Measurements from ENCODE around the gene PCMTD2. TPM values are rescaled to one million over a fixed set of nuclear protein-coding genes. Genes with fewer than 3 reads are reported as not detected.

Gene PCMTD2
- polyA plus RNA-seq, 2 of the 4 experiments (the other 2 are of a cell fraction) = 19.9 to 41.8 TPM

DNA sequence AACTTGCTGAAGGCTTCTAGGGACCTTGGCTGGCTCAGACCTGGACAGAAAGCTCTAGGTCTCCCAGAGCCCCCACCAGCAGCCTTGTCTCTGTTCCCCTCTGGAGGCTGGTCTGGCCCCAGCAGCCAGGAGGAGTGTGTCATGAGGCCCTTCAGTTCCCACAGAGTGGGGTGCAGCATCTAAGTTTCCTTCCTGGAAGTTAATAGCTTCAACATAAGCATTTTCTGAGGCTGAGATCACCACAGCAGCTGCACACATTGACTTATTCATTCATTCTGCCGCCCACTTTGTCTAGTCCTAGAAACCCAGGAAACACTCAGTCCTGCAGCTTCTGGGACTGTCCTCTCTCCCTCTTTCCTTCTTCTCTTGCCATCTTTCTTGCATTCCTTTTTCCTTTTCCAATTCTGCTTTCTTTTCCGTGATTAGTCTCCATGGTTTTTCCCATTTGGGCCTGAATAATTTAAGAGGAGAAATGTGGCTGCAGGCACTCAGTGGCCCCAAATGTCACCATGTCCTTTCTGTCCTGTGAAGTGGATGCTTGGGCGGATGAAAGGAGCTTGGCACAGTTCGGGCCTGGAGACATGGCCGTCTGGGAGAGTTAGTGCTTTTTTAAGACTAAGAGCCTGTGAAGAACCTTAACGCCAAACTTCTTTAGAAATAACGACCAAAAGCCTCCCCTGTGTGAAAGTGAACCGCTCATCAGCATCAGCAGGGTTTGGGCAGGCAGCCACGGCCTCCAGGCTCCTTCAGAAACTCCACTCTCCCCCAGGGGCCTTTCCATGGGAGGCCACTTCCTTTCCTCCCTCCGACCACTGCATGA is 31.0 kb upstream of the PCMTD2 start:
- no peak for DNase-seq (ENCODE audit: low read depth in 1 of 2, low spot score in 1 of 2)
- ChIA-PET POLR2A (no interaction called here), CTCF (interaction anchor here (0.9 to 1.6 kb wide), 4 partner anchors 10 to 167 kb away, joined by 3 to 5 read pairs (median 4); no protein-coding TSS in a partner anchor)
- no peak for FAIRE-seq
- WGBS (ENCODE audit: missing lambda C conversion rate) = 51% methylated on average over 10 of the region's 10 CpGs
- Histone ChIP-seq H3K4me3 (no peak overlapping the region), H3K27ac (no peak overlapping the region), H3K9me3 (no peaks in the 10 kb centered on the region), H3K4me2 (no peak overlapping the region), H3K4me1 (no peaks in the 10 kb centered on the region)
- TF ChIP-seq POLR2A (IDR thresholded peaks at IDR 0.05; ENCODE audit: low read length) (no peak), HOXB5 (CRISPR knock-in tag; IDR thresholded peaks at IDR 0.05) (no peak), MYC (IDR thresholded peaks at IDR 0.05; ENCODE audit: borderline replicate concordance, low read length) (no peak), GATA3 (IDR thresholded peaks at IDR 0.05; ENCODE audit: borderline replicate concordance) (no peak)
- TF ChIP-seq, protein P1, sequence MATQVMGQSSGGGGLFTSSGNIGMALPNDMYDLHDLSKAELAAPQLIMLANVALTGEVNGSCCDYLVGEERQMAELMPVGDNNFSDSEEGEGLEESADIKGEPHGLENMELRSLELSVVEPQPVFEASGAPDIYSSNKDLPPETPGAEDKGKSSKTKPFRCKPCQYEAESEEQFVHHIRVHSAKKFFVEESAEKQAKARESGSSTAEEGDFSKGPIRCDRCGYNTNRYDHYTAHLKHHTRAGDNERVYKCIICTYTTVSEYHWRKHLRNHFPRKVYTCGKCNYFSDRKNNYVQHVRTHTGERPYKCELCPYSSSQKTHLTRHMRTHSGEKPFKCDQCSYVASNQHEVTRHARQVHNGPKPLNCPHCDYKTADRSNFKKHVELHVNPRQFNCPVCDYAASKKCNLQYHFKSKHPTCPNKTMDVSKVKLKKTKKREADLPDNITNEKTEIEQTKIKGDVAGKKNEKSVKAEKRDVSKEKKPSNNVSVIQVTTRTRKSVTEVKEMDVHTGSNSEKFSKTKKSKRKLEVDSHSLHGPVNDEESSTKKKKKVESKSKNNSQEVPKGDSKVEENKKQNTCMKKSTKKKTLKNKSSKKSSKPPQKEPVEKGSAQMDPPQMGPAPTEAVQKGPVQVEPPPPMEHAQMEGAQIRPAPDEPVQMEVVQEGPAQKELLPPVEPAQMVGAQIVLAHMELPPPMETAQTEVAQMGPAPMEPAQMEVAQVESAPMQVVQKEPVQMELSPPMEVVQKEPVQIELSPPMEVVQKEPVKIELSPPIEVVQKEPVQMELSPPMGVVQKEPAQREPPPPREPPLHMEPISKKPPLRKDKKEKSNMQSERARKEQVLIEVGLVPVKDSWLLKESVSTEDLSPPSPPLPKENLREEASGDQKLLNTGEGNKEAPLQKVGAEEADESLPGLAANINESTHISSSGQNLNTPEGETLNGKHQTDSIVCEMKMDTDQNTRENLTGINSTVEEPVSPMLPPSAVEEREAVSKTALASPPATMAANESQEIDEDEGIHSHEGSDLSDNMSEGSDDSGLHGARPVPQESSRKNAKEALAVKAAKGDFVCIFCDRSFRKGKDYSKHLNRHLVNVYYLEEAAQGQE (IDR thresholded peaks at IDR 0.05) = no peak
- ATAC-seq = no peak

DNA sequence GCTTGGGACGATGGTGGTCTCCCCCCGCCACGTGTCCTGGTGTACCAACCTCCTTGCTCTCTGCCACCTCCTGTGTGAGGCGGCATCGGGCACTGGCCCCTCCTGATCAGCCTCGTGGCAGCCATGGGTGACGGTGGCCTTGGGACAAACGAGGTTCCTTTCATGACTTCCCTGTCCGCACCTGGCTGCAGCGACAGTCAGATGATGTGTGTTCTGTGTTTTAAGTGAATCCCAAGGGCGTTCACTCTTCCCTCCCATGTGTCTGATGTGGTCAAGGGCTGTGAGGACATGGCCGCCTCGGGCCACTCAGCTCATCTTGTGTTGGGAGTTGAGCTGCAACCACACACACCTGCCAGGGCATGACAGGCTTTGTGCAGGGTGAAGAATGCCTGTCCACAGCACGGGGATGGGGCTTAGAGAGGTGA is 30.4 kb upstream of the PCMTD2 start:
- Histone ChIP-seq H3K4me1 (no peaks in the 10 kb centered on the region), H3K4me3 (no peak overlapping the region), H3K9me3 (no peaks in the 10 kb centered on the region), H3K4me2 (no peak overlapping the region), H3K27ac (no peak overlapping the region)
- TF ChIP-seq CHD2 (IDR thresholded peaks at IDR 0.05; ENCODE audit: low read length, partially characterized antibody) (no peak), ESRRA (IDR thresholded peaks at IDR 0.05; ENCODE audit: borderline replicate concordance, low read length) (no peak), EP300 (IDR thresholded peaks at IDR 0.05) (no peak), NPAS2 (CRISPR knock-in tag; IDR thresholded peaks at IDR 0.05; ENCODE audit: borderline replicate concordance) (no peak)
- TF ChIP-seq, protein P2, sequence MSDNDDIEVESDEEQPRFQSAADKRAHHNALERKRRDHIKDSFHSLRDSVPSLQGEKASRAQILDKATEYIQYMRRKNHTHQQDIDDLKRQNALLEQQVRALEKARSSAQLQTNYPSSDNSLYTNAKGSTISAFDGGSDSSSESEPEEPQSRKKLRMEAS (IDR thresholded peaks at IDR 0.05) = no peak
- no peak for ATAC-seq
- ChIA-PET CTCF (interaction anchor here (0.9 to 1.4 kb wide), 2 partner anchors 9 to 12 kb away, joined by 3 to 5 read pairs; no protein-coding TSS in a partner anchor), POLR2A (no interaction called here)
- no peak for DNase-seq (ENCODE audit: low read depth in 1 of 2, low spot score in 1 of 2)
- FAIRE-seq = no peak
- WGBS (ENCODE audit: missing lambda C conversion rate) = 64% methylated on average over 13 of the region's 14 CpGs

DNA sequence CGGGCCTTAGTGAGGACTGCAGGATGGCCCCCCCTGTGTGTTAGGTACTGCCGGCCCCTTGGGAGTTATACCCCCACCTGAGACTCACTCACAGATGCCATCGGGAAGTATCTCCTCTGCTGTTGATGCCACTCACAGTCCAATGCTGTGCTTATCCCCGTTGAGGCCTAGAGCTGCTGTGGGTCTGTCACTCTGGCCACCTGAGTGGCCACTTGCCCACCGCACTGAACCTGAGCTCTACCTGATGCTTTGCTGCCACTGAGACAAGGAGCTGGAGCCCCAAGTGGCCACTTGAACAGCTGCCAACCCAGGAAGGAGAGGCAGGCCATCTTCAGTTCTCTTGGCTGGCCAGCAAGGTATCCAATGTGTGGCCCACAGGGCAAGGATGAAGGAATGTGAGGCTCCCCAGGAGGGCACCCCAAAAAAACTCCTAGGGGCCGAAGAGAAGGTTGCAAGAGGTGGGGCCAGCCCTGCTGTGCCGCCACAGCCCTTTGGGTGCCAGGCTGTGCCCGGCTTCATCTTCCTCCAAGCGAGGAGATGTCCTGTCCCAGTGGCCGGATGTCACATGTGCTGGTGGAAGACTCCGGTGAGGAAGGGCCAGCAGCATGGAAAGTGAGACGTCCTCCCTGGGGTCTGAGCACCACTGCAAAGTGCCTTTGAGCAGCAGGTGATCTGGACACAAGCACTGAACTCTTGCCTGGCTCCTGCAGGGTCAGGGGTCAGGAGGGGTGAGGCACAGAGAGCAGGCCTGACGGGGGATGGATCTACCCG is 29.5 kb upstream of the PCMTD2 start:
- POLR2A ChIA-PET = no interaction called here

More for the DNA sequence above, 29.5 kb upstream of the PCMTD2 start:
- no peak overlapping the region for H3K27ac ChIP-seq
- WGBS (ENCODE audit: missing lambda C conversion rate) = 79% methylated on average over 11 of the region's 14 CpGs
- CTCF ChIA-PET = interaction anchor here (0.9 to 1.5 kb wide), 3 partner anchors 9 to 15 kb away, joined by 3 to 5 read pairs (median 3); no protein-coding TSS in a partner anchor
- DNase-seq (ENCODE audit: low read depth in 1 of 2, low spot score in 1 of 2) = no peak
- TF ChIP-seq NFE2L2 (conservative IDR thresholded peaks at IDR 0.05; ENCODE audit: low read length) = no peak
- no peak for TF ChIP-seq RNF2 (IDR thresholded peaks at IDR 0.05; ENCODE audit: borderline replicate concordance, low read depth)
- TF ChIP-seq SMC3 (IDR thresholded peaks at IDR 0.05) = no peak
- TF ChIP-seq, protein P1 (IDR thresholded peaks at IDR 0.05) = no peak
- TF ChIP-seq MYC (IDR thresholded peaks at IDR 0.05; ENCODE audit: borderline replicate concordance, low read length) = no peak
- TF ChIP-seq, protein P3, sequence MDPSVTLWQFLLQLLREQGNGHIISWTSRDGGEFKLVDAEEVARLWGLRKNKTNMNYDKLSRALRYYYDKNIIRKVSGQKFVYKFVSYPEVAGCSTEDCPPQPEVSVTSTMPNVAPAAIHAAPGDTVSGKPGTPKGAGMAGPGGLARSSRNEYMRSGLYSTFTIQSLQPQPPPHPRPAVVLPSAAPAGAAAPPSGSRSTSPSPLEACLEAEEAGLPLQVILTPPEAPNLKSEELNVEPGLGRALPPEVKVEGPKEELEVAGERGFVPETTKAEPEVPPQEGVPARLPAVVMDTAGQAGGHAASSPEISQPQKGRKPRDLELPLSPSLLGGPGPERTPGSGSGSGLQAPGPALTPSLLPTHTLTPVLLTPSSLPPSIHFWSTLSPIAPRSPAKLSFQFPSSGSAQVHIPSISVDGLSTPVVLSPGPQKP (IDR thresholded peaks at IDR 0.05; ENCODE audit: low read depth, low read length) = no peak
- no peak for TF ChIP-seq PHF8 (IDR thresholded peaks at IDR 0.05; ENCODE audit: borderline replicate concordance, low read depth)
- TF ChIP-seq, protein P4, sequence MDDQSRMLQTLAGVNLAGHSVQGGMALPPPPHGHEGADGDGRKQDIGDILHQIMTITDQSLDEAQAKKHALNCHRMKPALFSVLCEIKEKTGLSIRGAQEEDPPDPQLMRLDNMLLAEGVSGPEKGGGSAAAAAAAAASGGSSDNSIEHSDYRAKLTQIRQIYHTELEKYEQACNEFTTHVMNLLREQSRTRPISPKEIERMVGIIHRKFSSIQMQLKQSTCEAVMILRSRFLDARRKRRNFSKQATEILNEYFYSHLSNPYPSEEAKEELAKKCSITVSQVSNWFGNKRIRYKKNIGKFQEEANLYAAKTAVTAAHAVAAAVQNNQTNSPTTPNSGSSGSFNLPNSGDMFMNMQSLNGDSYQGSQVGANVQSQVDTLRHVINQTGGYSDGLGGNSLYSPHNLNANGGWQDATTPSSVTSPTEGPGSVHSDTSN (IDR thresholded peaks at IDR 0.05) = no peak
- TF ChIP-seq POLR2AphosphoS2 (conservative IDR thresholded peaks at IDR 0.05; ENCODE audit: low read length) = no peak
- no peak for FAIRE-seq
- no peaks in the 10 kb centered on the region for H3K9me3 ChIP-seq
- H3K4me3 ChIP-seq = no peak overlapping the region
- ATAC-seq = no peak
- H3K4me1 ChIP-seq = no peaks in the 10 kb centered on the region
- no peak overlapping the region for H3K4me2 ChIP-seq
